Measurements from ENCODE around the gene SLC22A23.

GRCh38 chr6:3324262-3324942 lies 132.4 kb downstream of the SLC22A23 start:
- TF ChIP-seq CTCF (IDR thresholded peaks at IDR 0.05; ENCODE audit: low read length) (no peak), EZH2phosphoT487 (IDR thresholded peaks at IDR 0.05; ENCODE audit: low read length) (no peak), EZH2 (optimal IDR thresholded peaks at IDR 0.05; ENCODE audit: low read depth, low read length) (no peak)

All from MM.1S (cell line).